ENCODE results near the gene PYCR2.
A peak's percentile ranks its signal among the peaks of the same experiment; 100 is the strongest.
"Not testable (repeated sequence)": the region's sequence is repeated elsewhere in the genome, so short reads cannot be mapped to it uniquely, and the experiment has no call there.

PYCR2 gene

GRCh38 chr1:225890346-225891228, 33.5 kb downstream of the PYCR2 start:
- no peak for DNase-seq (ENCODE audit: low read depth)

DNA sequence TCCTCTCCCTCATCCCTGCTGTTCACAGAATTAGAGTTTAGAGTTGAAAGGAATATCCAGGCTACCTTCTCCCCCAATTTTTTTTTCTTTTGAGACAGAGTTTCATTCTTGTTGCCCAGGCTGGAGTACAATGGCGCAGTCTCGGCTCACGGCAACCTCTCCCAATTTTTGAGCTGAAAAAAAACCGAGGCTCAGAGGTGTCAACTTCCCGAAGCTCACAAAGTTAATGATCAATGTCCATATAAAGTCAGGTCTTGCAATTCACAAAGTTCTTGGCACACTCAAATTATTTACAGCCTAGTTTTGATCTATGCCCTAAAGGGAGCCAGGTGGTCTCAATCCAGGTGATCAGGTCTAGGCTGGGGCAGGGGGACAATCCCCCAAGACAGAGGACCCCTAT, 34.3 kb downstream of the PYCR2 start:
- DNase-seq (ENCODE audit: low read depth): no peak

DNA sequence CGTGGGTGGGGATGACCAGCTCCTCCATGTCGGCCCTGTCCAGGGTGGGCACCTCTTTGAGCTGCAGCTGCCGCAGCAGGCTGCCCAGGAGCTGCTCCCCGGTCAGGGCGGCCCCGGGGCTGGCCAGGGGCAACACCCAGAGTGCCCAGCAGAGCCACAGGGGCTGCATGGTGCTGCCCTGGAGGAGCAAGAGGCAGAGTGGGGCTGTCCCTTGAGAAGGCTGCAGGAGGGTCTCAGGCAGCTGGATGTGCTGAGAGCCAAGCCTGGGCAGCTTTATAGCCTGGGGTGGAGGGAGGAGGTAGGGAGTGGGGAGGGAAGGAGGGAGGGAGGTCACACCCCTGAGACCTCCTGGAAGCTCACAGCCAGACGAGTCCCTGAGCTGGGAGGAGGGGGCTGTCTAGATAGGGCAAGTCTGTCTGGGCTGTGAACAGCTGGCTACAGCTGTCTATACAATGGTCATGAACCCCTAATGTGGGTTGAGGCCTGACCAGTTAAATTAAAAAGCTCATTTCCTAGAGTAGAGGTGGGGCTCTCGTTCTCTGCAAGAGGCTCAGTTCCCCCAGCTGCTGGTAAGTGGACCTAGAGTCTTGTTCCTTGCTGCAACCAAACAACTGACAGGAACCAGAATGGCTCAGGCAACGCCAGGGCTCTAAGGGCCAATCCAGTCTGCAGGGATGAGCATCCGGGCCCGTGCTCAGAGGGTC, 35.0 kb downstream of the PYCR2 start, which contains the start of gene LEFTY1:
Gene LEFTY1 (minus strand): TSS at position 249 of the 704 bp plus-strand sequence. CDS start 80 bp downstream, at position 169.
- no peak for DNase-seq (ENCODE audit: low read depth)

DNA sequence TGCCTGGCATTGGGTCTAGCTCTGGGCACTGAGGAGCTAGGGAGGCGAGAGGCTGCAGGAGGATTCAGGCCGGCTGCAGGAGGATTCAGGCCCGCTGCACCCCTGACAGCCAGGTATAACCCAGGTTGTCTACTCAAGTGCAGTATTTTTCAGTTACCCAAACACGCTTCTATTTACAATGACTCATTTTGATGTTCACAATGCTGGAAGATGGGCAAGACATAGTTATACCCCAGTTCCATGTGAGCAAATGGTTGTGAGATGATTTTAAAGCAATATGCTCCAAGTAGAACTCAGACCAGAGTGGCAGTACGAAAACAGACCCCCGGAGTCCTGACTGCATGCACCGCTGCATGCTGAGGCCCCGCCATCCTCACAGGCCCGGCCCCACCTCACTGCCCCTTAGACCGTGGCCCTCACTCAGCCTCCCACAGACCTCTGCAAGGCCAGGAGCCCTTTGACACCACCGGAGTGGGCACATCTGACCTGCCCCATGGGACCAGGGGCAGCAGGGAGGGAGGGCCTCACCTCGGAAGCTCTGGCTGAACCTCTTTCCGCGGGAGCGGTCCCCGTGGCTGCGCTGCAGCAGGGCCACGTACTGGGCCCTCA, 35.7 kb downstream of the PYCR2 start:
- DNase-seq (ENCODE audit: low read depth): no peak

DNA sequence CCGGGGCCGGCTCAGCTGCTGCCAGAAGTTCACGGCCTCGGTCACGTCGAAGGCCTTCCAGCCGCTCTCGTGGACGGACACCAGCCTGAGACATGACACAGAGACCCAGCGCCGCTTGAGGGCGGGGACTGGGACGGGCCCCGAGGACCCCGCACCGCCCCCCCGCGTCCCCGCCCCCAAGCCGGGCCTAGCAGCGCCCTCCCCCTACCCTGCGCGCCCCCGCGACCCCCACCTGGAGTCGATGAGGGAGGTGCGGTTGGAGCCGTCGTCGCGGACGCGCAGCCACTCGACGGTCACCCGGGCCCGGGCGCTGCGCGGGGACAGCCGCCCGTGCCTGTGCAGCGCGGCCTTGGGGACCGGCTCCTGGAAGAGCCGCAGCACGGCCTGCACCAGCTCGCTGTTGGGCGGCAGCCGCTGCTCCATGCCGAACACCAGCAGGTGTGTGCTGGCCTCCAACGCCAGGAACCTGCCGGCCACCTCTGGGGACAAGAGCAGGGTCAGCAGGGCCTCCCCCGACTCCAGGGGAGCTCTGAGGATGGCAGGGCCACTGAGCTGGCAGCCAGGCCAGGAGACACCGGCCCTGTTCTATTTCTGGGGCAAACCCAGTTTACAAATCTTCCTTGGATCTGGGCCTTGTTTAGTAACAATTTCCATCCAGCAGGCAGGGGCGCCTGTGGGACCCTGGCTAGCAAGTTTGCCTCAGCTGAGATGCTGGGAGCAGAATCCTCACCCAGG, 36.3 kb downstream of the PYCR2 start:
- DNase-seq (ENCODE audit: low read depth): not testable (repeated sequence)

GRCh38 chr1:225887030-225887314, 37.1 kb downstream of the PYCR2 start:
- no peak for DNase-seq (ENCODE audit: low read depth)

DNA sequence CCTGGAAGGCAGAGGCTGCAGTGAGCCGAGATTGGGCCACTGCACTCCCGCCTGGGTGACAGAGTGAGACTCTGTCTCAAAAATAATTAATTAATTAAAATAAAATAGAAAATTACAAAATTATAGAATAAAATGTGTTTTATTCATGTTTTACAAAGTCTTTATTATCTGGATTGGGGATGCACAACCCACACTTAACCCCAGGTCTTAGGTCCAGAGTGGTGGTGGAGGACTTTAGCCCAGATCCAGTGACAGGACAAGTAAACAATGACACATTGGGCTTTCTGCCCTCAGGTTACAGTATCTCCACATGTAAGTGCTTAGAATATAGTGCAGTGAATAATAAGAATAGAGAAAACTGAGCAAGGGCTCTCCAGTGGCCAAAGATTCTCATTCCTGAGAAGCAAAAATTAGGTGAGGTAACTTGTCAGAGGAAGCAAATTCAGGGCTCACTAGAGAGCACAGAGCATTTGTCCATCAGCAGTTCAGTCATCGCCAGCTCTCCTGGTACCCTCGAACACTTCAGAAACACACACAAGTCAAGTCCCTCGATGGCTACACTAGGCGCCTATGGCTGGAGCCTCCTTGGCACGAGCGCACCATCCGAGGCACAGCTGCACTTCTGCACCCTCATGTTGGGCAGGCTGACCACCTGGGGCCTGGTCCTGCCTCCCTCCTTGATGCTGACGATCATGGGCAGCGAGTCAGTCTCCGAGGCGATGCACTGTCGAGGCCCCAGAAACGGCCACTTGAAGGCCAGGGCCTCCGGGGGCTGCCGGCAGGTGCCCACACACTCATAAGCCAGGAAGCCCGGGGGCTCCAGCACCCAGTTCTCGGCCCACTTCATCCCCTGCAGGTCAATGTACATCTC, 37.7 kb downstream of the PYCR2 start:
- no peak for DNase-seq (ENCODE audit: low read depth)

- DNase-seq (ENCODE audit: low read depth): no peak
These were observed 38.7 kb downstream of the PYCR2 start for GRCh38 chr1:225885336-225885735.

DNA sequence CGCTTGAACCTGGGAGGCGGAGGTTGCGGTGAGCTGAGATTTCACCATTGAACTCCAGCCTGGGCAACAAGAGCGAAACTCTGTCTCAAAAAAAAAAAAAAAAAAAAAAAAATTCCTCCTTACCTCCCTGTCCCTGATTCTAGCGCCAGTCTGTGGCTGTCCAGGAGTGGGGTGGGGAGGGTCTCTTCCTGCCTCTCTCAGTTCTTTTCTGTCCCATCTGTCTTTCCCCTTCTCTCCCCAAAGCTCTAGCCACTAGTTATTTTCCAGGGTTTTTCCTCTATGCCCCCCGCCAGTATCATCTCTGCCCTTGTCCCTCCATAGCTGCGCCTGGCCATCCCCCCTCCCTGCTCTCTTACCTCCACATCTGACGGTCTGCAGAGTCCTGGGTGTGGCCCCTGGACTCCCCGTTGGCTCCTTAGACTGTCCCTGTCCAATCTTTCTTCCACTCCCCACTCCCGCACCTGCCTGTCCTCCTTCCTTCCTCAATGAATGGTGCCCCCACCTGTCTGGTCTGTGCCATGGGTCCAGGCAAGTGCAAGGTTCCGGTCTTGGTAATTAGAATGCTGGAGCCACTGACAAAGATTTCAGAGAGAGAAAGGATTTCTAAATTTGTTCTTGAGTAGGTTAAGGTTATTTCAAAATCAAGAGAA, 40.3 kb downstream of the PYCR2 start:
- no peak for DNase-seq (ENCODE audit: low read depth)

DNA sequence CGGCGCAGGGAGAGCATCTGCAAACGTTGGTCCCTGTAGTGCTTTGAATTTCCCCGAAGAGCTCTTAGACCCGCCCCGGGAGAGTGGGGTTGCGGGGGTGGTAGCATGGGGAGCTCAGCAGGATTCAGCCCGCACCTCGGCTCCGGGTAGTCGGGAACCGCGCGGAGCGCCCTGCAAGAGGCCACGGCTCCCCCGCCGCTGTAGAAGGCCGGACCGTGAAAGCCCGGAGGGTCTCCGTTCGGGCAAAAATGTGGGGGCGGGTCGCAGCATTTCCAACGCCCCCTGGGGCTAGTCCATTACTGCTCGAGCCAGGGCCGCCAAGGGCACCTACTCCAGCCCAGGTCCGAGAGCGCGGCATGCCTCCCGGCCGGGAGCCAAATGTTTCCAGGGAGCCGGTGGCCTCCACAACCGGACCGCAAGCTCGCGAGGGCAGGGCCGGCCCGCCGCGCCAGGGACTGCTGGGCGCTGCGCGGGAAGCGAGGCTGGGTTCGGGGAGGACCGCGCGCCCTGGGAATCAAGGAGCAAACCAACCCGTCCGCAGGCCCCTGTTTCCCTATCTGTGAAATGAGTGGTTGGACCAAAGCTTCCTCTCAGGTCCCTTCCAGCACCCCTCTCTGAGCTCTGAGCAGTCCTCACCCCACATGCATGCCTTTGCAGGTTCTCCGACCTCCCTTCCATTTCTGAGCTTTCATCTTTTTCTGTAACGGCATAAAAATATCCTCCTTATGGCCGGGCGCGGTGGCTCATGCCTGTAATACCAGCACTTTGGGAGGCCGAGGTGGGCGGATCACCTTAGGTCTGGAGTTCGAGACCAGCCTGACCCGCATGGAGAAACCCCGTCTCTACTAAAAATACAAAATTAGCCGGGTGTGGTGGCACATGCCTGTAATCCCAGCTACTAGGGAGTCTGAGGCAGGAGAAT, 41.1 kb downstream of the PYCR2 start:
- DNase-seq (ENCODE audit: low read depth): no peak

GRCh38 chr1:225881959-225882693, 41.9 kb downstream of the PYCR2 start, which contains the start of gene TMEM63A:
Gene TMEM63A (minus strand): TSS chr1:225882380. CDS start chr1:225877580, 4,800 bp downstream.
- peak; percentile 84 for DNase-seq (ENCODE audit: low read depth)

GRCh38 chr1:225881081-225881958, 42.7 kb downstream of the PYCR2 start:
- DNase-seq (ENCODE audit: low read depth): no peak

DNA sequence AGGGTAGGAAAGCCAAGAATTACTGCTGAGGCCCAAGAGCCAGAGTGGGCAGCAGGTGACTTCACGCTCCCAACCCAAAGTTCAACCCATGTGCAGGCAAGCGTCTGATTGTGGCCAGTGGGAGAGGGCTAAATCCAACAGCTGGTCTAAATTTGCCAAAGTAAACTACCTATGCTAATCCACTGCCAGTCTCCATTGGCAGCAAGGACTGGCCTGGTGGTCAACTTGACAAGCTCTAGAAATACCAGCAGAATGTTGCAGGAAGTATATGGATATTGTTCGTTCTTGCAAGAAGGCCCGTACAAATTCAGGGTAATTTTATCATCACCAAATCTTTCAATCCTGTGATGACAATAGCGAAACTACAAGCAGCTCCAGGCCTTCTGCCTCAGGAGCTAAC, 43.4 kb downstream of the PYCR2 start:
- DNase-seq (ENCODE audit: low read depth): no peak

- no peak for DNase-seq (ENCODE audit: low read depth)
These were observed 43.8 kb downstream of the PYCR2 start for GRCh38 chr1:225880222-225880588.

- no peak for DNase-seq (ENCODE audit: low read depth)
These were observed 44.4 kb downstream of the PYCR2 start for GRCh38 chr1:225879521-225880221.

GRCh38 chr1:225878282-225878681, 45.8 kb downstream of the PYCR2 start:
- no peak for DNase-seq (ENCODE audit: low read depth)

DNA sequence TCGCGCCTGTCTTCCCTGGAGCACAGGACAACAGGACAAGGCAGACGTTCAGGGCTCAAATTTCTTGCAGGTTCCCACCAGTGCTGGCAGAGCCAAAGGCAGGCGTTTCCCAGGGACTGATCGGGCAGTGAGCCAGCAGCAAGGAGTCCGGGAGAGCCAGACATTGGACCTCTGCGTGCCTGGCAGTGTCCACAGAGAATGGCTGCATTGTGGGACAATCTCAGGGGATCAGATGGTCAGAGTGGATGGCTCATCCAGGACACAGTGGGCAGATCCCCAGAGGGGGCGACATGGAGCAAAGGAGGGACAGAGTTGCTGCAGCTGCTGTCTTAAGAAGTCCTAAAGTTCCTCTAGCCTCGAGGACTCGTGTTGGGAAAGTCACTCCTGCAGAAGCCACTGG, 46.5 kb downstream of the PYCR2 start:
- DNase-seq (ENCODE audit: low read depth): no peak

All from T-helper 22 cell (primary cell).